SK-N-SH treated with all-trans-retinoic acid at 6 μM for 48 hours (cell line): ENCODE data around the gene NKX2-2.
A peak's percentile ranks its signal among the peaks of the same experiment; 100 is the strongest.

ENCODE experiments used
- ATAC-seq: fragments of 200-7000 bp; cut with Tn5 transposase; 3 replicates; pipeline ENCODE4 v1.9.1; 2020; ENCODE audit warnings: mild to moderate bottlenecking, moderate library complexity
- BACH2 ChIP-seq: fragments of 250-450 bp; sonication (Bioruptor Pico); IDR thresholded peaks from 2 replicates; pipeline ENCODE4 v1.9.0; 2021; ENCODE audit warnings: mild to moderate bottlenecking, borderline replicate concordance
- CSDC2 ChIP-seq: fragments of 250-450 bp; sonication (Bioruptor Pico); IDR thresholded peaks from 2 replicates; pipeline ENCODE4 v1.5.0; 2020; ENCODE audit warnings: mild to moderate bottlenecking, moderate library complexity
- CSRNP3 ChIP-seq: fragments of 250-450 bp; sonication (Bioruptor Pico); IDR thresholded peaks from 2 replicates; pipeline ENCODE4 v1.5.1; 2021; ENCODE audit warnings: mild to moderate bottlenecking, moderate library complexity
- ESRRG ChIP-seq: fragments of 250-450 bp; sonication (Bioruptor Pico); IDR thresholded peaks from 2 replicates; pipeline ENCODE4 v1.6.1; 2021; ENCODE audit warnings: mild to moderate bottlenecking
- GLIS3 ChIP-seq: fragments of 250-450 bp; sonication (Bioruptor Pico); IDR thresholded peaks from 2 replicates; pipeline ENCODE4 v1.5.0; 2020; ENCODE audit warnings: mild to moderate bottlenecking, moderate library complexity
- ISL1 ChIP-seq: fragments of 250-450 bp; sonication (Bioruptor Pico); IDR thresholded peaks from 2 replicates; pipeline ENCODE4 v2.1.2; 2022; ENCODE audit warnings: mild to moderate bottlenecking, moderate library complexity
- OSR1 ChIP-seq: fragments of 250-450 bp; sonication (Bioruptor Pico); IDR thresholded peaks from 2 replicates; pipeline ENCODE4 v1.8.0; 2022; ENCODE audit warnings: moderate library complexity, mild to moderate bottlenecking, inconsistent platforms
- PATZ1 ChIP-seq: fragments of 250-450 bp; sonication (Bioruptor Pico); IDR thresholded peaks from 2 replicates; pipeline ENCODE4 v1.8.0; 2020; ENCODE audit warnings: mild to moderate bottlenecking, moderate library complexity, borderline replicate concordance
- POU6F1 ChIP-seq: fragments of 250-450 bp; sonication (Bioruptor Pico); IDR thresholded peaks from 2 replicates; pipeline ENCODE4 v1.8.0; 2021; ENCODE audit warnings: low read depth, mild to moderate bottlenecking, moderate library complexity, borderline replicate concordance
- PPARA ChIP-seq: fragments of 250-450 bp; sonication (Bioruptor Pico); IDR thresholded peaks from 2 replicates; pipeline ENCODE4 v1.5.0; 2020; ENCODE audit warnings: mild to moderate bottlenecking, borderline replicate concordance
- RARB ChIP-seq: fragments of 250-450 bp; sonication (Bioruptor Pico); IDR thresholded peaks from 2 replicates; pipeline ENCODE4 v1.8.0; 2021; ENCODE audit warnings: mild to moderate bottlenecking, moderate library complexity
- SNAI2 ChIP-seq: fragments of 250-450 bp; sonication (Bioruptor Pico); IDR thresholded peaks from 2 replicates; pipeline ENCODE4 v1.5.0; 2020; ENCODE audit warnings: mild to moderate bottlenecking, moderate library complexity
- TCF4 ChIP-seq: fragments of 250-450 bp; sonication (Bioruptor Pico); IDR thresholded peaks from 2 replicates; pipeline ENCODE4 v1.8.0; 2021; ENCODE audit warnings: mild to moderate bottlenecking, moderate library complexity, borderline replicate concordance
- TOX ChIP-seq: fragments of 250-450 bp; sonication (Bioruptor Pico); IDR thresholded peaks from 2 replicates; pipeline ENCODE4 v1.8.0; 2021; ENCODE audit warnings: mild to moderate bottlenecking, moderate library complexity, borderline replicate concordance
- ZC3H10 ChIP-seq: fragments of 250-450 bp; sonication (Bioruptor Pico); IDR thresholded peaks from 2 replicates; pipeline ENCODE4 v1.5.1; 2021; ENCODE audit warnings: mild to moderate bottlenecking, moderate library complexity
- ZFP3 ChIP-seq: fragments of 250-450 bp; sonication (Bioruptor Pico); IDR thresholded peaks from 2 replicates; pipeline ENCODE4 v1.5.0; 2020; ENCODE audit warnings: mild to moderate bottlenecking, moderate library complexity
- ZFP30 ChIP-seq: fragments of 450-650 bp; formaldehyde crosslinking; IDR thresholded peaks from 2 replicates; pipeline ENCODE4 v1.5.0; 2022; ENCODE audit warnings: mild to moderate bottlenecking, moderate library complexity
- ZNF565 ChIP-seq: fragments of 450-650 bp; formaldehyde crosslinking; conservative IDR thresholded peaks from 2 replicates; pipeline ENCODE4 v1.5.0; 2020; ENCODE audit warnings: low read depth, mild to moderate bottlenecking, moderate library complexity
- ZNF70 ChIP-seq: fragments of 450-650 bp; formaldehyde crosslinking; IDR thresholded peaks from 2 replicates; pipeline ENCODE4 v1.5.0; 2020; ENCODE audit warnings: mild to moderate bottlenecking, moderate library complexity
- ZNF8 ChIP-seq: fragments of 450-650 bp; formaldehyde crosslinking; IDR thresholded peaks from 2 replicates; pipeline ENCODE4 v1.5.0; 2020; ENCODE audit warnings: mild to moderate bottlenecking, moderate library complexity

NKX2-2 gene

DNA sequence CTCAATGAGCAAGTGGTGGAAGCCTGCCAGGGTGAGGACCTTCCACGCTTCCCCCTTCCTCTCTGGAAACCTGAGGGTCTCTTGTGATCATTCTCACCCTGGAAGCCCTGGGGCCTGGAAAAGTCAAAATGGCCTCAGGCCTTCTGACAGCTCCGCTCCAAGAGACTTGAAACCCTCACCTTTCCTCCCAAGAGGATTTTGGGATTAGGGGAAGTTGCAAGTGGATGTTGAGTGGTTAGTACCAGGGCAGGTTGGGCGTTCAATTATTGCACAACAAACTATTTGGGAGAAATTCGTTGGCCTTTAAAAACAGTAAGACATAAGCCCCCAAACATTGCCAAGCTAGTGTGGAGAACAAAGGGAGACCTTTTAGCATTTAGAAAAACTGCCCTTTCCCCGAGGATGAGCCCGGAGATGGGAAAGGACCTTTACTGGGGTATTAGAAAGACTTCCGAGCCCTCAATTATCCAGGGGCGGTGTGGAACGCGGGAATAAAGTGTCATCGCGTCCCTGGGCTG is 4.7 kb downstream of the NKX2-2 start:
- TF ChIP-seq OSR1 (no peak), PPARA (CRISPR knock-in tag) (no peak), POU6F1 (CRISPR knock-in tag) (no peak), ZNF70 (CRISPR knock-in tag) (no peak), SNAI2 (CRISPR knock-in tag) (no peak), RARB (no peak), GLIS3 (no peak), BACH2 (CRISPR knock-in tag) (no peak), ESRRG (CRISPR knock-in tag) (no peak), ISL1 (CRISPR knock-in tag) (no peak), CSDC2 (CRISPR knock-in tag) (no peak), ZFP30 (no peak), ZC3H10 (CRISPR knock-in tag) (no peak), TCF4 (CRISPR knock-in tag) (no peak), ZNF8 (no peak), PATZ1 (CRISPR knock-in tag) (no peak), ZFP3 (CRISPR knock-in tag) (no peak)
- ATAC-seq, result no peak

DNA sequence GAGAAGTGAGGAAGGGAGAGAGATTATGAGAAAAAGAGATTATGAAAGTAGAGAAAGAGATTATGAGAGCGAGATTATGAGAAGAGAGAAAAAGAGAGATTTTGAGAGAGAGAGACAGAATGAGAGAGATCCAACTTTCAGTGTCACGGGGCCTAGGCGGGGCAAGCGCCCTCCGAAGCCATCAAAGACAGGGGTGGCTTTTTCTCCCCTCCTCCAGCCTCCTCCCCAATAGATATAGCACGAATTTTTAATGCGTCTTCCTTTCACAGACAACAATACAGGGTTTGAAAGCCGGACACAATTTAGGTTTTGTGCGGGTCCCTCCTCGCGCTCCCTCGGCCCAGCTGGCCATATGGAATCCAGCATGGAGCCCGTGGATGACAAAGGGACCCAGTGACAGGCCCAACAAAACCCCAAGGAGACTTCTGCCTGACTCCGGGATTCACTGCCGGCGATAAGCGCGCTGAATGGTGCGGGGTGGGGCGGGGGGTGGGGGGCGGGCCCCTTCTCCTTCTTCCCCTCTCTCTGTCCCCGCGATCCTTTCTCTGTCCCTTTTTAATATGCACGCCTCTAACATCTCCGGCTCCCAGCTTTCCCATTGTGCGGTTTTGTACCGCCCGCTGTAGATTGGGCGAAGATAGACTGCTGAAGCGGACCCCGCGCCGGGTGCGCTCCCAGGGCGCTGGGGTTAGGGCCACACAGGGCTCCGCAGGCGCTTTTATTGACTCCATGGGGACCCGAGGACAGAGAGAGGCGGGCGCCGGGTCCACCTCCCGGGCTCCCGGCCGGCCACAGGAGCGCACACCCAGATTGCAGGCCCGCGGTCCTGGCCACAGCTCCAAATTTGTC is 5.4 kb downstream of the NKX2-2 start:
- no peak for ATAC-seq

DNA sequence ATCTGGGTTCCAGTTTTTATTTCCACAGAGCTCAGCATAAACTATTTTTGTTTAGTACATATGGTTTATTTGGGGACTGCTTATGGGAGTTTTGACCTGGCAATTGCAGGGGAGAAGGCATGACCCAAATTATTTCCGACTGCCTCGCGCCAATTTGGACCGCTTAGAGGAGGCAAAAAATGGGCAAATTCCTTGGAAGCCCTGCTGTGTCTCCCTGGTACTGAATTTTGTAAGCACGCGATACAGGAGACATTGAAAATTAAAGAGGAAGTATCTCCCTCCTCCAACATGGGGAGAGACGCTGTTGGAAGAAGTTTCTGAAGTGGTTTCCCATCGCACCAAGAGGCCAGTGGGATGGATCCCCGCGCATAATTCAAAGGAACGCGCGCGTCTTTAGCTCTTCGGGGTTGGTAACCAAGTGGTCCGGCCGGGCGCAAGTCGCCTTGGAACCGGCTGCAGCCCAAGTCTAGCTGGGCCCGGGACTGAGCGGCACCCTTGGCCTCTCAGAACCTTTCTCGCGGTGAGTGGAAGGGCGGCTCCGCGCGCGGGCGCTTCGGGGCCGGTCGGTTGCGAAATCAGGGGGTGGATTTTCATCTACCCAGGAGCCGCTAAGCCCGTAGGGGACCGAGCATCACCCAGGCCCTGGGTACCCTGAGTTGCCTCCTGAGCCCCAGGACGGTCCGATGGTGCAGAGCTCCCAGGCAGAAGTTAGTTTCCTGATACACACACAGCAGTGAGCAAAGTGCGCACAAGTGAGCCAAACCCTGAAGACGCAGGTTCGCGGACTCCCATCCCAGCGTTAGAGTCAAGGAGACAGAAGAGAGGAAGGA is 6.2 kb downstream of the NKX2-2 start:
- no peak for ATAC-seq
- no peak for TF ChIP-seq ISL1 (CRISPR knock-in tag)
- no peak for TF ChIP-seq CSRNP3 (CRISPR knock-in tag)
- no peak for TF ChIP-seq ZC3H10 (CRISPR knock-in tag)
- no peak for TF ChIP-seq CSDC2 (CRISPR knock-in tag)
- no peak for TF ChIP-seq ZNF8
- TF ChIP-seq, all 23 proteins: peak for 0

More for the DNA sequence above, 5.4 kb downstream of the NKX2-2 start:
- TF ChIP-seq ZC3H10 (CRISPR knock-in tag), result no peak
- TF ChIP-seq ZNF70 (CRISPR knock-in tag), result no peak
- TF ChIP-seq TCF4 (CRISPR knock-in tag), result no peak
- no peak for TF ChIP-seq ZFP30
- no peak for TF ChIP-seq BACH2 (CRISPR knock-in tag)

DNA sequence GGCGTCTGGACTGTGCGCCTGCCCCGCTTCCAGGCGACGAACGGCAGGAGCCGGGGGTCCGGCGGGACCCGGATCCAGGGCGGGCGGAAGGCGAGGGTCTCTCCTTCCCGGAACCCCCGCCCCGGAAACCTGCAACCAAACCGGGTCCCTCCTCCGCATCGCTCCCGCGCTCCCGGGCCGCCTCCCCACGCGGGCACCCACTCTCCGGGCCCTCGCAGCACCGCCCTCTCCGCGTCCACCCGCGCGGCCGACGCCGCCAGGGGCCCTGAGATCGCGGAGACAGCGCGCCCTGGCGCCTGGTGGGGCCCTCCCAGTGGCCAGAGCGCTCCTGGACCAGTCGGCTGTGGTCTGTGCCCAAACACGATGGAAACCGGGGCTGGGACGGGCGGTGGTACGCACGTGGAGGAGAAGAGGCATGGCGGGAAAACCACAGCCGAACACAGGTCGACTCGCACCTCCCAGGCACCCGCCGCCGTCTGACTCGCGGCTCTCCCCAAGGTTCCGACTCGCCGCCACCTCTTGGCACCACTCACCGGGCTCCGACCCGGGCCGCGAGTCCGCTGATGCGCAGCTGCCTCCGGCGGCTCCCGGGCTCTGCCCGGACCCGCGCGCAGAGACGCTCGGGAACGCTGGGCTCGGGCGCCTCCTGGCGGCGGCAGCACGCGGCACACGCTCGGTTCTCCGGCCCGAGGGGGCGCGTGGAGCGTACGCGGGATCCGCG is 7.9 kb downstream of the NKX2-2 start:
- peak; percentile 87 for ATAC-seq
- TF ChIP-seq ESRRG (CRISPR knock-in tag), result no peak
- no peak for TF ChIP-seq OSR1
- no peak for TF ChIP-seq ZNF565 (CRISPR knock-in tag)
- no peak for TF ChIP-seq TOX (CRISPR knock-in tag)
- no peak for TF ChIP-seq TCF4 (CRISPR knock-in tag)
- TF ChIP-seq POU6F1 (CRISPR knock-in tag), result no peak
- no peak for TF ChIP-seq ZFP30
